Measurements from ENCODE around the gene RCHY1. TPM values are rescaled to one million over a fixed set of nuclear protein-coding genes. Genes with fewer than 3 reads are reported as not detected.

Gene RCHY1
- total RNA-seq, 1 experiment from 2014 or later: 7.1 TPM

GRCh38 chr4:75490155-75490554, 24.0 kb downstream of the RCHY1 start:
- Histone ChIP-seq H3K27ac (no peak overlapping the region), H4K20me1 (ENCODE audit: insufficient read depth) (no peaks in the 10 kb centered on the region), H2AFZ (no peak overlapping the region), H3F3A (ENCODE audit: insufficient read depth, low read depth) (0 out of 2 replicates have a peak, but pooled peaks cover 2% of the 10 kb centered on the region), H3K79me2 (ENCODE audit: low read depth) (no peaks in the 10 kb centered on the region), H3K4me2 (no peak overlapping the region), H3K4me3 (no peak overlapping the region), H3K36me3 (ENCODE audit: low read depth) (no peaks in the 10 kb centered on the region; the same call in 1 of the 2 replicates), H3K9me2 (ENCODE audit: insufficient read depth) (no peaks in the 10 kb centered on the region), H3K4me1 (replicated peaks; ENCODE audit: insufficient read depth) (no peaks in the 10 kb centered on the region), H3K27me3 (ENCODE audit: insufficient read depth, low read depth) (no peaks in the 10 kb centered on the region), H3K9me3 (ENCODE audit: insufficient read depth, low read depth) (no peaks in the 10 kb centered on the region)
- ChIA-PET CTCF (interaction anchor here (0.5 kb wide), 1 partner anchor 1670 kb away, joined by 5 read pairs; no protein-coding TSS in a partner anchor), POLR2A (ENCODE audit: unreplicated experiment) (interaction anchor here (0.7 kb wide), 1 partner anchor 21 kb away, joined by 3 read pairs; no protein-coding TSS in a partner anchor)
- intact Hi-C loops (cut with micrococcal nuclease; ENCODE audit: unreplicated experiment): no loop called here
- BruUV-seq (replicated peaks): no TSS peak
- no peak for DNase-seq
- TF ChIP-seq CTCF (conservative IDR thresholded peaks at IDR 0.05) (peak; percentile 29), EZH2 (IDR thresholded peaks at IDR 0.05; ENCODE audit: low read depth) (no peak)

- no peaks in the 10 kb centered on the region for H3K27me3 ChIP-seq (ENCODE audit: insufficient read depth, low read depth)
- no peaks in the 10 kb centered on the region for H3K9me2 ChIP-seq (ENCODE audit: insufficient read depth)
- TF ChIP-seq CTCF (conservative IDR thresholded peaks at IDR 0.05): no peak
- no peak for TF ChIP-seq EZH2 (IDR thresholded peaks at IDR 0.05; ENCODE audit: low read depth)
- no TSS peak for BruUV-seq (replicated peaks)
- no peaks in the 10 kb centered on the region; the same call in 1 of the 2 replicates for H3K36me3 ChIP-seq (ENCODE audit: low read depth)
- intact Hi-C loops (cut with micrococcal nuclease; ENCODE audit: unreplicated experiment): no loop called here
- H3K9me3 ChIP-seq (ENCODE audit: insufficient read depth, low read depth): no peaks in the 10 kb centered on the region
- 0 out of 2 replicates have a peak, but pooled peaks cover 2% of the 10 kb centered on the region for H3F3A ChIP-seq (ENCODE audit: insufficient read depth, low read depth)
- H3K4me1 ChIP-seq (replicated peaks; ENCODE audit: insufficient read depth): no peaks in the 10 kb centered on the region
- no peak overlapping the region for H2AFZ ChIP-seq
- ChIA-PET POLR2A (ENCODE audit: unreplicated experiment) (no interaction called here), CTCF (no interaction called here)
- no peaks in the 10 kb centered on the region for H3K79me2 ChIP-seq (ENCODE audit: low read depth)
- no peak overlapping the region for H3K4me2 ChIP-seq
- DNase-seq: no peak
- H3K27ac ChIP-seq: no peak overlapping the region
- no peak overlapping the region for H3K4me3 ChIP-seq
- H4K20me1 ChIP-seq (ENCODE audit: insufficient read depth): no peaks in the 10 kb centered on the region
These were observed 30.0 kb downstream of the RCHY1 start for GRCh38 chr4:75484190-75484589.

- H3K4me3 ChIP-seq: no peak overlapping the region
- CTCF ChIA-PET: no interaction called here
These were observed 37.0 kb downstream of the RCHY1 start for GRCh38 chr4:75477201-75477600.

More at GRCh38 chr4:75477201-75477600, 37.0 kb downstream of the RCHY1 start:
- no peak for TF ChIP-seq EZH2 (IDR thresholded peaks at IDR 0.05; ENCODE audit: low read depth)
- no peak for TF ChIP-seq CTCF (conservative IDR thresholded peaks at IDR 0.05)
- Histone ChIP-seq H3K4me1 (replicated peaks; ENCODE audit: insufficient read depth) (no peaks in the 10 kb centered on the region), H3K9me2 (ENCODE audit: insufficient read depth) (no peaks in the 10 kb centered on the region), H4K20me1 (ENCODE audit: insufficient read depth) (no peaks in the 10 kb centered on the region), H3K9me3 (ENCODE audit: insufficient read depth, low read depth) (no peaks in the 10 kb centered on the region), H2AFZ (no peak overlapping the region), H3F3A (ENCODE audit: insufficient read depth, low read depth) (no peaks in the 10 kb centered on the region), H3K36me3 (ENCODE audit: low read depth) (no peaks in the 10 kb centered on the region; the same call in 1 of the 2 replicates), H3K79me2 (ENCODE audit: low read depth) (no peaks in the 10 kb centered on the region), H3K27ac (no peak overlapping the region), H3K27me3 (ENCODE audit: insufficient read depth, low read depth) (no peaks in the 10 kb centered on the region), H3K4me2 (no peak overlapping the region)
- DNase-seq: no peak
- BruUV-seq (replicated peaks): no TSS peak
- POLR2A ChIA-PET (ENCODE audit: unreplicated experiment): no interaction called here
- intact Hi-C loops (cut with micrococcal nuclease; ENCODE audit: unreplicated experiment): no loop called here

All from PC-9 (cell line).